ENCODE measurements around the gene KANSL2. TPM values are rescaled to one million over a fixed set of nuclear protein-coding genes. Genes with fewer than 3 reads are reported as not detected.

Gene KANSL2
- total and polyA plus RNA-seq, 7 donors, result 30.7 to 88.1 (median 35.2) TPM

DNA sequence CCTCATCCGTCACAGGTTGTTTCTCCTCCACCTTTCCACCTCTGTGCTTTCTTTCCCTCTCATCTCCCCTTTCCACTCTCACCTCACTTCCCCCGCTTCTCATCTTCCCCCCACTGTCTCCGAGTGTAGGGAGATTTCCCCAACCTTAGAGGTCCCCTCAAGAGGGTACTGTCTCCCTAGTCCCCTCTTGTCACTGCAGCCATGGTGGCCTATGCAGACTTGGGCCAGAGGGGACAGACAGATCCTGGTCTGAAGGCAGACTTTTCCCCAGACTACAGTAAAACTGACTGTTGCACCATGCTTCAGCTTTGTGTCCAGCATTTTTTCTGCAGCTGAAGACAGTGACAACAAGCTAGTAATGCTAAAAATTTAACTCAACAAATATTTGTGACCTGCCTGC is 41.2 kb downstream of the KANSL2 start:
- no peak overlapping the region for H3K4me3 ChIP-seq
- H3K27me3 ChIP-seq (ENCODE audit: insufficient read depth in 3 of 3, low read length in 2 of 3), result no peaks in the 10 kb centered on the region
- 83 to 92% (median 92%) methylated on average over 3 of the region's 3 CpGs for WGBS, 3 donors
- ATAC-seq, result no peak
- no peak overlapping the region for H3K27ac ChIP-seq
- no peaks in the 10 kb centered on the region for H3K9me3 ChIP-seq
- no peak for DNase-seq
- peaks cover 0 to 13% of the 10 kb centered on the region in 2 donors for H3K36me3 ChIP-seq (ENCODE audit: insufficient read depth in 1 of 2, low read depth in 1 of 2)
- TF ChIP-seq, protein P1, sequence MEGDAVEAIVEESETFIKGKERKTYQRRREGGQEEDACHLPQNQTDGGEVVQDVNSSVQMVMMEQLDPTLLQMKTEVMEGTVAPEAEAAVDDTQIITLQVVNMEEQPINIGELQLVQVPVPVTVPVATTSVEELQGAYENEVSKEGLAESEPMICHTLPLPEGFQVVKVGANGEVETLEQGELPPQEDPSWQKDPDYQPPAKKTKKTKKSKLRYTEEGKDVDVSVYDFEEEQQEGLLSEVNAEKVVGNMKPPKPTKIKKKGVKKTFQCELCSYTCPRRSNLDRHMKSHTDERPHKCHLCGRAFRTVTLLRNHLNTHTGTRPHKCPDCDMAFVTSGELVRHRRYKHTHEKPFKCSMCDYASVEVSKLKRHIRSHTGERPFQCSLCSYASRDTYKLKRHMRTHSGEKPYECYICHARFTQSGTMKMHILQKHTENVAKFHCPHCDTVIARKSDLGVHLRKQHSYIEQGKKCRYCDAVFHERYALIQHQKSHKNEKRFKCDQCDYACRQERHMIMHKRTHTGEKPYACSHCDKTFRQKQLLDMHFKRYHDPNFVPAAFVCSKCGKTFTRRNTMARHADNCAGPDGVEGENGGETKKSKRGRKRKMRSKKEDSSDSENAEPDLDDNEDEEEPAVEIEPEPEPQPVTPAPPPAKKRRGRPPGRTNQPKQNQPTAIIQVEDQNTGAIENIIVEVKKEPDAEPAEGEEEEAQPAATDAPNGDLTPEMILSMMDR (IDR thresholded peaks at IDR 0.05), result no peak
- H3K4me1 ChIP-seq, result no peaks in the 10 kb centered on the region
- intact Hi-C loops (cut with DNase I), result no loop called here

DNA sequence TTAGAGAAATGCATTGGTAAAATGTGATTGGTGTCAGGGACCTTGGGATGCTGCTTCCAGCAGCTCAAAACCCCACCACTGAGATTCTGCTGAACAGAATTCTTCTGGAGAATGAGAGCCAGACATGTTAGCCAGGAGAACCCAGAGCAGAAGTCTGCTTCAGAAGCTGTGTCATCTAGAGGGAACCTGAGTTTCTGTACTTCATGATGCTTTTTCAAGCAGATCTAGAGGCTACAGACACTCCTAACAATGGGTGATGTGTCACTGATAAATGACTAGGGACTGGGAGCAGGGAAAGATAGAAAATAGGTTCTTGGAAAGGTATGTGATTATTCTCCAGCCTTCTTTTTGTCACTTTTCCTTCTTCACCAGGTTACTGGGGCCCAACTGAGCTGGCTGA is 41.6 kb downstream of the KANSL2 start:
- no peaks in the 10 kb centered on the region for H3K27me3 ChIP-seq (ENCODE audit: insufficient read depth in 3 of 3, low read length in 2 of 3)
- intact Hi-C loops (cut with DNase I), result no loop called here
- H3K4me1 ChIP-seq, result no peaks in the 10 kb centered on the region
- H3K9me3 ChIP-seq, result no peaks in the 10 kb centered on the region
- no peak overlapping the region for H3K27ac ChIP-seq
- DNase-seq (no peak), ATAC-seq (no peak)
- TF ChIP-seq, protein P1 (IDR thresholded peaks at IDR 0.05), result no peak
- no peak overlapping the region for H3K4me3 ChIP-seq
- H3K36me3 ChIP-seq (ENCODE audit: insufficient read depth in 1 of 2, low read depth in 1 of 2), result peaks cover 0 to 13% of the 10 kb centered on the region in 2 donors

DNA sequence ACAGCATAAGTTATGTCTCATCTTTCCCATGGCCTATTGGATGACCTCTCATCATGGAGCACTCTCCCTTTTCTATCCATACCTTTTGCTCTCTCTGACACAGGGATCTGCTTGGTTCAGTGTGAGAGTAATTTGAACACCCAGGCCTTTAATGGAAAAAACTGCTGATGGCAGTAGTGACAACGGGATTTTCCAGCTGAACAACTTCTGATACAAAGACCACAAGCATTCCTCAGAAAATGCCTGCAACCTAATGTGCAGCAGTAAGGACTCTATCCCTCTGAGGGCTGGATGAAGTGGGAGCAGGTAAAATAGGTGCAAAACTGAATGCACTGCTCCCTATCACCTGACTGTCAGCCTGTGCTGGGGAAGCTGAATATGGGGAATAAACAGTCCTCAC is 51.0 kb downstream of the KANSL2 start:
- H3K4me3 ChIP-seq, result no peak overlapping the region
- no peaks in the 10 kb centered on the region for H3K4me1 ChIP-seq
- H3K27ac ChIP-seq, result no peak overlapping the region
- no peaks in the 10 kb centered on the region for H3K36me3 ChIP-seq (ENCODE audit: insufficient read depth in 1 of 2, low read depth in 1 of 2)
- TF ChIP-seq, protein P1 (IDR thresholded peaks at IDR 0.05), result no peak
- DNase-seq (no peak), ATAC-seq (no peak)
- 29 to 55% (median 34%) methylated on average over 1 of the region's 1 CpG for WGBS, 3 donors
- intact Hi-C loops (cut with DNase I), result no loop called here
- H3K27me3 ChIP-seq (ENCODE audit: insufficient read depth in 3 of 3, low read length in 2 of 3), result peaks cover 0 to 10% (median 0%) of the 10 kb centered on the region in 3 donors
- H3K9me3 ChIP-seq, result no peaks in the 10 kb centered on the region

DNA sequence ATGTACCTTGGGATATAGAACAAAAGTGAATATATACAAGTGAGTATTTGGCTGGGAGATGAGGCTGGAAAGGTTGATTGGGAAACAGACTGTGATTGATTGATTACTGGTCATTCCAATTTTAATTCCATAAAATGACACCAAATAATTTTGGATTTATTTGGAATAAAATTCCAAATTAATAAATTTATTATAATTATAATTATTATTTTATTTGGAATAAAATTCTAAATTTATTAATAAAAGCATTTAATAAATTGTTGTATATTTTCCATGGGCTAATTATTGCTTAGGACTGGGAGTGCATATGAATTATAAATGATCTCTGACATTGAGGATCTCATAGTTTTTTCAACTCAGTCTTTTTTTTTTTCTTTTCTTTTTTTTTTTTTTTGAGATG is 51.7 kb downstream of the KANSL2 start:
- Histone ChIP-seq H3K9me3 (no peaks in the 10 kb centered on the region), H3K27ac (no peak overlapping the region), H3K36me3 (ENCODE audit: insufficient read depth in 1 of 2, low read depth in 1 of 2) (no peaks in the 10 kb centered on the region), H3K4me1 (no peaks in the 10 kb centered on the region), H3K4me3 (no peak overlapping the region), H3K27me3 (ENCODE audit: insufficient read depth in 3 of 3, low read length in 2 of 3) (peaks cover 0 to 10% (median 0%) of the 10 kb centered on the region in 3 donors)
- intact Hi-C loops (cut with DNase I), result no loop called here
- DNase-seq, result no peak
- TF ChIP-seq, protein P1 (IDR thresholded peaks at IDR 0.05), result no peak
- no peak for ATAC-seq

DNA sequence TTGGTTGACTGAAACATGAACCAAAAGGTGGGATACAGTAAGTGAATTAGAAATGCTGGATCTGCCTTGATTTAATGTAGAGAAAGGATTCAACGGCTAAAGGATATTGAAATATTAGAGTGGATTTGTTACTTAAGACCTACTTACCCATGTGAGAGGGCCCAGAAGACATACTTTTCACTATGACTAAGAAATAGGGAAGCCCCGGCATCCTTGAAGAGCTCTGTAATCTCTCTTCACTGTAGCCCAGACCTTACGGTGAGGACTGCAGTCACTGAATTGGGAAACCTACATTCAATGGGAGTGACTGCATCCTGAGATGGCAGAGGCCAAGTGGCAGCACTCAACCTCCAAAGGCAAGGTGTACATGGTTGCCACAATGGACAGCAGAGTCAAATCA is 52.5 kb downstream of the KANSL2 start:
- no peaks in the 10 kb centered on the region for H3K36me3 ChIP-seq (ENCODE audit: insufficient read depth in 1 of 2, low read depth in 1 of 2)
- TF ChIP-seq, protein P1 (IDR thresholded peaks at IDR 0.05), result no peak
- WGBS, 3 donors, result 82 to 88% (median 88%) methylated on average over 3 of the region's 3 CpGs
- H3K4me1 ChIP-seq, result no peaks in the 10 kb centered on the region
- ATAC-seq, result no peak
- no peak overlapping the region for H3K4me3 ChIP-seq
- H3K27me3 ChIP-seq (ENCODE audit: insufficient read depth in 3 of 3, low read length in 2 of 3), result peaks cover 0 to 10% (median 0%) of the 10 kb centered on the region in 3 donors
- no peaks in the 10 kb centered on the region for H3K9me3 ChIP-seq
- no peak overlapping the region for H3K27ac ChIP-seq
- intact Hi-C loops (cut with DNase I), result loop anchor here (10.0 kb wide), 1 partner anchor 445 kb away; the partner anchor contains the start of gene CCDC184 (in 2 of the 2)
- DNase-seq, result no peak

Data from psoas muscle (tissue), 8 donors.